Stomach (tissue), 9 donors: ENCODE results near the gene TXNRD3. TPM values are rescaled to one million over a fixed set of nuclear protein-coding genes. Genes with fewer than 3 reads are reported as not detected.
"Not testable (repeated sequence)": the region's sequence is repeated elsewhere in the genome, so short reads cannot be mapped to it uniquely, and the experiment has no call there.

ENCODE experiments used
- DNase-seq, 2 donors: peaks; one replicate each; pipeline versions ENCODE4 v3.0.0 to v3.0.0-alpha.2; 2013 to 2019
- H3K27ac ChIP-seq, 5 donors: fragments of 200-600 bp in 4 of 5; sonication (generic) in 4 of 5; one replicate each; pipeline ENCODE4 v1.5.1; 2013 to 2019; ENCODE audit warnings: mild to moderate bottlenecking in 1 of 5, moderate library complexity in 1 of 5
- H3K27me3 ChIP-seq, 3 donors: fragments of 200-600 bp; sonication (generic); one replicate each; pipeline ENCODE4 v1.5.1; 2017 to 2019; ENCODE audit warnings: mixed run types in 1 of 3
- H3K36me3 ChIP-seq, 4 donors: fragments of 200-600 bp; sonication (generic); 1 replicate in 3 of 4; 2 replicates in 1 of 4; pipeline ENCODE4 v1.5.1; 2016 to 2019
- H3K4me1 ChIP-seq, 4 donors: fragments of 200-600 bp; sonication (generic); one replicate each; pipeline ENCODE4 v1.5.1; 2016 to 2019
- H3K4me3 ChIP-seq, 4 donors: fragments of 200-600 bp; sonication (generic) in 3 of 4; one replicate each; pipeline ENCODE4 v1.5.1; 2016 to 2019; ENCODE audit warnings: mild to moderate bottlenecking in 1 of 4
- H3K9me3 ChIP-seq, 4 donors: fragments of 200-600 bp; sonication (generic); one replicate each; pipeline ENCODE4 v1.5.1; 2016 to 2019
- CTCF ChIP-seq, 7 experiments: fragments of 450-650 bp in 4 of 7; fragments of 200-600 bp in 3 of 7; sonication (generic) in 3 of 7; IDR thresholded peaks; one replicate each; pipeline ENCODE4 v1.5.1; 2016 to 2019; ENCODE audit warnings: antibody characterized with exemption in 7 of 7, control low read depth in 2 of 7, mild to moderate bottlenecking in 1 of 7
- EP300 ChIP-seq: sonication (generic); formaldehyde crosslinking; IDR thresholded peaks from one replicate; pipeline ENCODE4 v1.6.1; 2017; ENCODE audit warnings: antibody characterized with exemption
- POLR2A ChIP-seq, 4 donors: fragments of 450-650 bp; IDR thresholded peaks; one replicate each; pipeline ENCODE4 v1.6.1; 2016; ENCODE audit warnings: antibody characterized with exemption in 4 of 4, control low read depth in 2 of 4, mild to moderate bottlenecking in 1 of 4, moderate library complexity in 1 of 4
- POLR2AphosphoS5 ChIP-seq, 3 donors: sonication (generic); formaldehyde crosslinking; IDR thresholded peaks; one replicate each; pipeline ENCODE4 v1.6.1; 2016; ENCODE audit warnings: antibody characterized with exemption in 3 of 3
- WGBS, 5 donors: extraction: QIAGEN DNeasy Blood & Tissue Kit in 3 of 5; methylation state at CpG; one replicate each; pipeline versions ENCODE4 v1.1.5 to v1.1.7; 2013 to 2018; 5-methylcytosine and 5-hydroxymethylcytosine counted together
- intact Hi-C: fragments of 100-400 bp; cut with DNase I; formaldehyde crosslinking; loops from one replicate; pipeline ENCODE4 v1.15.1; 2023; ENCODE audit warnings: low total_unique reads
- polyA plus RNA-seq, 3 donors: library from polyadenylated mRNA; stranded (reverse); fragments of 200-250 nt; gene quantifications; one replicate each; pipeline ENCODE4 v1.2.3, GENCODE V29; 2013
- total RNA-seq, 5 donors: library from RNA; depleted of rRNA; stranded (reverse); fragments of >200 nt; gene quantifications; one replicate each; pipeline versions ENCODE4 v1.1.0 to v1.2.3, GENCODE V29; 2014 to 2016
- donor health status: healthy with polysubstance abuse.
- donor health status: Bipolar disorder and iron deficiency.
- donor health status: healthy.

The TXNRD3 gene
- total and polyA plus RNA-seq, 8 donors, result 0.58 to 62.3 (median 9.5) TPM

DNA sequence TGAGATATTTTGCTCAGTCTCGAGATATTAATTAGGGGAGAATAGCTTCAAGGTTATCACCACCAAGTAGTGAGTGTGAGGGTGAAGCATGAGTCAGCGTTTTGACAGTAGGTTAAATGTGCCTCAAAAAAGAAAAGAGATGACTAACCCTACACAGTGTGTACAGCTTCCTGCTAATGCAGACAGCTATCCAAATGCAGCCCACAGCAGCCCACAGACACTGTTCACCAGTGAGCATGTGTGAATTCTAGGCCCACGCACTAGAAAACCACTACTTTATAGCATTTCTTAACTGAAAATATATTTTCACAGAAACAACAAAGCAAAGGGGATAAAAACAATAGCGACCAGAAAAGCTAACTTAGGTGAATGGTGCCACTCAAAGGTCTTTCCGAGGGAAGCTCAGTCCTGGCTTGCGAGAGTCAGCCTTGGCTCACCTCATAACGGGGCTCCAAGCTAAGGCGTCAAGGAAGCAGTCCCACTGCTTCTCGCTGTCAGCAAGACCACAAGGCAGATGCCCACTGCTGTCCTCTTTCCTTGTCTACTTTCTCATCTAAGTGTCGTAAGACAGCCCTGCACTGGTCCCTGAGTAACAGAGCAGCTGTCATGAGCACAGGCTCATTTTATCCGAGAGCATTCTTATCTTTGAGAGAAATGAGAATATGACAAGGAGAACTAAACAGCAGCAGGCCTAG, 47.6 kb downstream of the TXNRD3 start:
- H3K27ac ChIP-seq, result no peak overlapping the region
- peak in 1 of 2 donors; percentile 21 for DNase-seq
- no peaks in the 10 kb centered on the region for H3K27me3 ChIP-seq
- intact Hi-C loops, result no loop called here
- TF ChIP-seq POLR2A (IDR thresholded peaks at IDR 0.05), result no peak
- TF ChIP-seq CTCF (IDR thresholded peaks at IDR 0.05), result no peak
- TF ChIP-seq EP300, result no peak
- no peak for TF ChIP-seq POLR2AphosphoS5 (IDR thresholded peaks at IDR 0.05)
- H3K4me1 ChIP-seq, result no peaks in the 10 kb centered on the region
- no peak overlapping the region for H3K4me3 ChIP-seq
- peaks cover 23 to 95% (median 71%) of the 10 kb centered on the region in 4 donors for H3K36me3 ChIP-seq
- H3K9me3 ChIP-seq, result no peaks in the 10 kb centered on the region
- WGBS, 5 donors, result 81 to 86% (median 85%) methylated on average over 11 of the region's 11 CpGs

GRCh38 chr3:126606001-126606400, 48.9 kb downstream of the TXNRD3 start:
- Histone ChIP-seq H3K4me3 (no peak overlapping the region), H3K27me3 (no peaks in the 10 kb centered on the region), H3K36me3 (peaks cover 23 to 84% (median 64%) of the 10 kb centered on the region in 4 donors), H3K9me3 (no peaks in the 10 kb centered on the region), H3K27ac (no peak overlapping the region), H3K4me1 (no peaks in the 10 kb centered on the region)
- TF ChIP-seq POLR2A (IDR thresholded peaks at IDR 0.05) (no peak), EP300 (no peak), CTCF (IDR thresholded peaks at IDR 0.05) (no peak), POLR2AphosphoS5 (IDR thresholded peaks at IDR 0.05) (no peak)
- intact Hi-C loops, result no loop called here
- DNase-seq, result no peak
- WGBS, 5 donors, result 80 to 89% (median 83%) methylated on average over 3 of the region's 3 CpGs

GRCh38 chr3:126604691-126605090, 50.2 kb downstream of the TXNRD3 start:
- Histone ChIP-seq H3K4me1 (no peaks in the 10 kb centered on the region), H3K4me3 (no peak overlapping the region), H3K9me3 (no peaks in the 10 kb centered on the region), H3K27ac (no peak overlapping the region), H3K36me3 (peaks cover 13 to 71% (median 51%) of the 10 kb centered on the region in 4 donors), H3K27me3 (no peaks in the 10 kb centered on the region)
- intact Hi-C loops, result no loop called here
- no peak for TF ChIP-seq POLR2AphosphoS5 (IDR thresholded peaks at IDR 0.05)
- no peak for TF ChIP-seq CTCF (IDR thresholded peaks at IDR 0.05)
- no peak for TF ChIP-seq POLR2A (IDR thresholded peaks at IDR 0.05)
- TF ChIP-seq EP300, result no peak
- DNase-seq, result no peak
- WGBS, 5 donors, result 88 to 93% (median 92%) methylated on average over 6 of the region's 6 CpGs

DNA sequence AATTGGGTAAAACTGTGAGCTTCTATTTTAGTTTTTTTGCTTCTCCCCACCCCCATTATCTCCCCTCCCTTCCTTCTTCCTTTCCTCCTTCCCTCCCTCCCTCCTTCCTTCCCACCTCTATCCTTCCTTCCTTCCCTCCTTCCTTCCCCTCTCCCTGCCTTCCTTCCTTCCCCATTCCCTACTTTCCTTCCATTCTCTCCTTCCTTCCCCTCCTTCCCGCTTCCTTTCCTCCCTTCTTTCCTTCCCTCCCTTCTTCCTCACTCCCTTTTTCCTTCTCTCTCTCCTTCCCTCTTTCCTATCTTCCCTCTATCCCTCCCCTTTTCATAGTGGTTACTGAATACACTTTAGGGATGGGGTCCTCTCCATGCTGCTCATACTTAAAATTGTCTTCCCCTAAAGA, 55.8 kb downstream of the TXNRD3 start:
- Histone ChIP-seq H3K4me1 (no peaks in the 10 kb centered on the region), H3K36me3 (peaks cover 0 to 15% (median 2%) of the 10 kb centered on the region in 4 donors), H3K4me3 (no peak overlapping the region), H3K27me3 (no peaks in the 10 kb centered on the region), H3K27ac (no peak overlapping the region), H3K9me3 (peaks cover 0 to 17% (median 0%) of the 10 kb centered on the region in 4 donors)
- intact Hi-C loops, result no loop called here
- DNase-seq, result no peak
- WGBS, 5 donors, result 0% methylated on average over 1 of the region's 1 CpG
- TF ChIP-seq POLR2A (IDR thresholded peaks at IDR 0.05), result no peak
- TF ChIP-seq POLR2AphosphoS5 (IDR thresholded peaks at IDR 0.05), result no peak
- no peak for TF ChIP-seq EP300
- TF ChIP-seq CTCF (IDR thresholded peaks at IDR 0.05), result no peak

GRCh38 chr3:126595479-126595878, 59.4 kb downstream of the TXNRD3 start:
- H3K4me1 ChIP-seq, intact Hi-C loops, H3K4me3 ChIP-seq, H3K36me3 ChIP-seq, H3K27ac ChIP-seq, DNase-seq, H3K27me3 ChIP-seq: not testable (repeated sequence)
- H3K9me3 ChIP-seq, result peaks cover 0 to 26% (median 12%) of the 10 kb centered on the region in 4 donors
- WGBS, 5 donors, result 92 to 98% (median 96%) methylated on average over 4 of the region's 4 CpGs

DNA sequence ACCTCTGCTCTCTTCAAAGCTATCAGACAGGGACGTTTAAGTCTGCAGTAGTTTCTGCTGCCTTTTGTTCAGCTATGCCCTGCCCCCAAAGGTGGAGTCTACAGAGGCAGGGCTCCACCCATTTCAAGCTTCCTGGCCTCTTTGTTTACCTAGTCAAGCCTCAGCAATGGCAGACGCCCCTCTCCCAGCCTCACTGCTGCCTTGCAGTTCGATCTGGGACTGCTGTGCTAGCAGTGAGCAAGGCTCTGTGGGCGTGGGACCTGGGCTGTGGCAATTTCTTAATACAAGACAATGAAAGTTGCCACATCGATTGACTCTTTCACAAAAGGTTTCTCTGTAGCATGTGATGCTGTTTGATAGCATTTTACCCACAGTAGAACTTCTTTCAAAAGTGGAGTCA, 63.4 kb downstream of the TXNRD3 start:
- H3K36me3 ChIP-seq, H3K27ac ChIP-seq, H3K27me3 ChIP-seq, H3K4me1 ChIP-seq, H3K4me3 ChIP-seq, intact Hi-C loops, DNase-seq: not testable (repeated sequence)
- WGBS, 5 donors, result 53 to 59% (median 57%) methylated on average over 5 of the region's 5 CpGs
- H3K9me3 ChIP-seq, result peaks cover 0 to 43% (median 26%) of the 10 kb centered on the region in 4 donors
